GM18519 (cell line): ENCODE data around the gene ARL4D.
"Not testable (repeated sequence)": the region's sequence is repeated elsewhere in the genome, so short reads cannot be mapped to it uniquely, and the experiment has no call there.

Experiments
- ATAC-seq: cut with Tn5 transposase; IDR thresholded peaks from one replicate; pipeline ENCODE4 v1.9.1; 2021; ENCODE audit warnings: mild to moderate bottlenecking, moderate library complexity; ENCODE audit not compliant: unreplicated experiment, low FRiP score

The ARL4D gene, protein sequence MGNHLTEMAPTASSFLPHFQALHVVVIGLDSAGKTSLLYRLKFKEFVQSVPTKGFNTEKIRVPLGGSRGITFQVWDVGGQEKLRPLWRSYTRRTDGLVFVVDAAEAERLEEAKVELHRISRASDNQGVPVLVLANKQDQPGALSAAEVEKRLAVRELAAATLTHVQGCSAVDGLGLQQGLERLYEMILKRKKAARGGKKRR

DNA sequence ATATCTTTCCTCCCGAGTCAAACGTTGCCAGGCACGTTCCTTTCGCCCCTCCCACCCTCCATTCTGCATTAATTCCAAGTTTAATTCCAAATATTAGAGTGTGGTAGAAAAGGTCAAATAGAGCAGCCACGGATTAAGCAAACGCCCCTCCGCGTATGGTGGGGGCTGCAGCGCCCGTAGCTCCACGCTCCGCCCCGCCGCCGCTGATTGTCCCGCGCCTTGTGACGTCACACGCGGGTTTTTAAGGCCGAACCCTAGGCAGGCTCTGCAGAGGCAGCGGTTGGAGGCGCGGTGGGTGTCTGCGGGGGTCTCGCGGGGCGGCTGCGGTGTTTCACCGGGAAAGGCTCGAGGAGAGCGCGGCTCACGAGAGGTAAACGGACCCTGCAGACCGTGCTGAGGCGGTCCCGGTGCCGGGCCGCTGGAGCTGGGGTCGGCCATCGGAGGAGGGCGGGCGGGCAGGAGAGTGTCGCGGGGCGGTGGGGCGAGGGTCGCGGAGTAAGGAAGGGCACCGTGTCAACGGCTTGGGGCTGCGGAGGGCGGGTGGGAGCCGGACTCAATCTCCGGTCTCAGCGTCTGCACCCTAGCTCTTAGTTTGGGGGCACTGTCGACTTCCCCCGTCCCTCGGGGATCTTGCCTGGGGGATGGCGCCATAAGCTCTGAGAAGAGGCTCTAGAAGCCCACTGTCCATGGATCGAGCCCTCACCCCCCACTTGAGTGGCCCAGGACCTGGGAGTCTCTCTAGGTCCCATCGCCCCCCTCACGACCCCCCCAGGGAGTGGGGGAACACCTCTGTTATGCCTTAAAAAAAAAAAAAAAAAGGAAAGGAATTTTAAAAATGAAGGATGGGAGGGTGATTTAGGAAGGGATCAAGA, at the start of gene ARL4D:
Gene ARL4D, plus strand, starts transcription at position 270 of the 872 bp plus-strand sequence. CDS start 740 bp downstream, outside the sequence.
- no peak for ATAC-seq

DNA sequence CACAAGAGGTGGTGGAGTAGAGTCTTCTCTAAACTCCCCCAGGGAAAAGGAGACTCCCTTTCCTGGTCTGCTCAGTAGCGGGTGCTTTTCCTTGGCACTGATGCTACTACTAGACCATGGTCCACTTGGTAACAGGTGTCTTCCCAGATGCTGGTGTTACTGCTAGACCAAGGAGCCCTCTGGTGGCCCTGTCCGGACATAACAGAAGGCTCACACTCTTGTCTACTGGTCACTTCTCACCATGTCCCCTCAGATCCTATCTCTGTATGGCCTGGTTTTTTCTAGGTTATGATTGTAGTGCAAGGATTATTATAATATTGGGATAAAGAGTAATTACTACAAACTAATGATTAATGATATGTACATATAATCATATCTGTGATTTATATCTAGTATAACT, 49.7 kb upstream of the ARL4D start:
- no peak for ATAC-seq

- no peak for ATAC-seq
These were observed 47.9 kb upstream of the ARL4D start for GRCh38 chr17:43350888-43351361.

GRCh38 chr17:43351691-43352090, 47.1 kb upstream of the ARL4D start:
- no peak for ATAC-seq

DNA sequence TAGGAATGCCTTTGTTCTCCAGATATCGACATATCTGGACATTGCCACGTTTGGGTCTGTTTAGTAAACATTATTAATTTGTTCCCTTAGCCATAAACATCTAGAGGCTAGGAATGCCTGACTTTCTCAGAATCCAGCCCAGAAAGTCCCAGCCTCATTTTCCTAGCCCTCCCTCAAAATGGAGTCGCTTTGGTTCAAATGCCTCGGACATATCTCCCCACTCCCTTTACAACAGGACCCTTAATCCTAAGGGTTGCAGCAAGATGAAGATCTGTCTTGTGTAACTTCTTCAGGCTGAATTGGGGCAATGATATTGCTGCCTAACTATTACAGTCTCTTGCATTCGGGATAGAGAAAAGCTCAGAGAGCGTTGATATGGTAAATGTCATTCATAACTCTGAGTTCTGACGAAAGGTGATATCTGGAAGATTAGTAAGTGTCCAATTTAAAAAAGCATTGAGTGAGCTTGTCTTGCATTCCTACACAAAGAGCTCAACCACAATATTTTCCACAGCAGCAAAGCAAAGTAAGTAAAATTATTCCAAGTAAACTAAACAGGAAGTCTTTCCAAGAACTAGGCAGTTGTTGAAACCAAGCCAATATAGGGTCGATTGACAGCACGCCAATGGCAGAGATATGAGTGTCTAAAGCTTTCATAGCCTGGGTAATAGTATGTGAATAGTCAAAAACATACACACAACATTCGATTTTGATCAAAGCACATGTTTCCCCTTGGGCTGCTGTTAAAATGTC, 46.0 kb upstream of the ARL4D start:
- no peak for ATAC-seq

DNA sequence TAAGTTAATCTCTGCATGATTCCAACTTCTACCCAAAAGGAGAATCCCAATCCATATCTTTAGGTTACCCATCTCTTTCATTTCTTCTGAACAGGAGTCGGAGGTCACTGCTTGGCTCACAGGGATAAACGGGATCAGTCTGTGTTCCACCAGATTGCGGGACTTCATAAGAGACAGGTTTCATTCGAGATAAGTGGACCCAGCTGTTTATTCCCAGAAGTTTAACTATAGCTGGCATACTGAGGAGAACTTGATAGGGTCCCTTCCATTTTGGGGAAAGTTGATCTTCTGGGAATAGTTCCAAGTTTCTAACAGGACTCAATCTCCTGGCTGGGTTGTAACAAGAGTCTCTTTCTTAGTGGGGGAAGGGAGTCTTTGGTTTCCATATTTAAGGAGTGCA, 45.4 kb upstream of the ARL4D start:
- no peak for ATAC-seq

GRCh38 chr17:43354371-43354770, 44.4 kb upstream of the ARL4D start:
- no peak for ATAC-seq

DNA sequence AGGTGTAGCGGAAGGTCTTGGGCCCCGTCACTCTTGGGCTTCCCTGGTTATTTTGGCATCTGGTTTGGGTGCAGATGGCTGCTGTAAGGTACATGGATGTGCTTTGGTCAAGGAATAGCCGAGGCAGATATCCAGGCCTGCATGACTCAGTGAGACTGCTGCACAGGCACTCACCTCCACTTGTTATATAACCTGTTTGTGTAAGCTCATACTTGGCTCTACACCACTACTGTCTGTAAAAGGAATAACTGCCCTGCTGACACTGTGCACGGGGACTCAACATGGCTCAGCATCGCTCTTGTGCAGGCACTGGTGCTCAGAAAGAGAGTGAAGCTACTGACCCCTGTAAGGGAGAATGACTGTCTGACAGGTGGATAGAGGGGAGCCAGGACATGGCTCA, 42.3 kb upstream of the ARL4D start:
- no peak for ATAC-seq

- ATAC-seq: no peak
These were observed 41.8 kb upstream of the ARL4D start for GRCh38 chr17:43356999-43357398.

DNA sequence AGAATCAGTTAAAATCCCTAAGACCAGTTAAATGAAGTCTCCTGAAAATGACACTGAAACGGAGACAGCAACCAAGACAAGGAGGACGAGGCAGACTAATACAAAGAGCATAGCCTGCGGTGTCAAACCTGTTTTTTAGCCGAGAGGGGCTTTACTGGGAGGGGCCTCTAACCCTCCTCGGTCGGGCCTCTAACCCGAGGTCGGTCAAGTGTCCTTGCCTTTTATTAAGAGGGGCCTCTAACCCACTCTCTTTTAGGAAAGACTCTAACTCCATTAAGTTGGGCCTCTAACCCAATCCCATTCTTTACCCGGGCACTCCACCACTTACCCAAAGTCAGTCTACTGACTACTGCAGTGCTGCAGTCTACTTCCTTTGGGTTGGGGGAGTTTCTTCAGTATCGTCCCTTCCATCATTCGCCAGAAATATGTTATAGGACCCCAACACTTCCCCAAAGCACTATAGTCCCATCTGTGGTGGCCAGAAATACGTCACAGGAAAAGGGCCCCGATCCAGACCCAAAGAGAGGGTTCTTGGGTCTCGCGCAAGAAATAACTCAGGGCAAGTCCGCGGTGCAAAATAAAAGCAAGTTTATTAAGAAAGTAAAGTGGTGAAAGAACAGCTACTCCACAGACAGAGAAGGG, 39.2 kb upstream of the ARL4D start:
- ATAC-seq: no peak

DNA sequence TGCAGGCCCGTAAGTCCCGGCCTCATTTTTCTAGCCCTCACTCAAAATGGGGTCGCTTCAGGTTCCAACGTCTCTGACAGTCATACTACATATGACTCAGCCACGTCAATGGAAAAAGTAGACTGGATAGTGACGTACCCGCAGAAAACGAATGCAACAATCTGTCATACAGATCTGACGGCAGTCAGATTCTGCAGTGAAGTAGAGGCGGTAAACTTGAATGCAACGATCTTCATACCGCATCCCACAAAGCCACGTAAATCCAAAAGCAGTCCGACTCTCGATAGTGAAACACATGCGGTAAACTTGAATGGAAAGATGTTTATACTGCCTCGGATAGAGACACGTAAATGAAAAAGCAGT, 38.4 kb upstream of the ARL4D start:
- peak; percentile 21 for ATAC-seq

- peak; percentile 63 for ATAC-seq
These were observed 37.9 kb upstream of the ARL4D start for GRCh38 chr17:43360739-43361505.

DNA sequence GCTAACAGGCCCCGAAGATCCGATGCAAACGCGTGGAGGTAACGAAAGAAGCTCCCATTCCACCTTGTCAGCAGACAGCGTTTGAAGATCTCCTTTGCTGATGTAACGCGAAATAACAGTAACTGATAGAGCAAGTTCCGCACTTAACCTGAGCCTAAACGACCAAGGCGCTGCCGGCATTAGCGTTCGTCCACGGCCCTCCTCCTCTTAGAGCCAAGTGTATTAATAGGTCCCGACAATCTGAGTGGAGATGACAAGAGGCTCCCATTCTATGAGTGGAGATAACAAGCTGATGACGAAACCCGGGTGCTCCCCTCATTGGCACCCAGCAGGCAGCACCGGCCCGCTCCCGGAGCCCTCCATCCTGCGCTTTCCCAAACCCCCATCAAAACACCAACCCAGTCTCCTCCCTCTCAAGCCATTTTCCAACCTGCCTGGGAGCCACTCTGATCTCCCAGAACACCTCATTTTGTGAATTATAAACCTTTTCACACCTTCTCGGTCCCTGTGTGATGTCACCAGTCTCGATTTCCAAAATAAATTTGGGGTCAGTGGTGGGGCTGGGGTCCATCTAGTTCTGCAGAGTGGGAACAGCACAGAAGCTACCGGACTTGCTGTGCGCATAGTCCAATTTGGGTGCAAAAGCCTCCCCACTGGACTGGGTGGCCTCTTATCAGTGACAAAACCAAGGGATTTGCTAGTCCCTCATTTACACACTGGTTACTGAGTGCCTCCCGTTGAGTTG, 35.4 kb upstream of the ARL4D start:
- ATAC-seq: no peak

DNA sequence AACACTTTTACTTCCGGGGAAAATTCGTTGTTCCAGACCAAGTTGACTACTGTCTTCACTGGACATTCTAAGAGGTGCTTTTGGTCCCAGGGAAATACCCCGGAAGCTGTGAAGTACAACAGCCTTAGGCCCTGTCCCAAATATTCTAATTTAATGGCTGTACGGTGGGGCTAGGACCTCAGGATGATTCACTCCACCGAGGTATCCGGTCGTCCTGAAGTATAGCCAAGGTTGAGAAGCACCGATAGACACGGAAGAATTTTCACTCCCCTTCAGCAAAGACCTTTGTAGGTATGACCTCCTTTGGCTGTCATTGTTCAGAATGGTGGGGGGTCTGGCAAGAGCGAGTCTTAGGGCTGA, 34.9 kb upstream of the ARL4D start:
- no peak for ATAC-seq

GRCh38 chr17:43365356-43365755, 33.4 kb upstream of the ARL4D start:
- no peak for ATAC-seq

GRCh38 chr17:43365921-43366320, 32.9 kb upstream of the ARL4D start:
- ATAC-seq: not testable (repeated sequence)

- ATAC-seq: no peak
These were observed 31.7 kb upstream of the ARL4D start for GRCh38 chr17:43366891-43367736.

- no peak for ATAC-seq
These were observed 31.0 kb upstream of the ARL4D start for GRCh38 chr17:43367737-43368242.
